HUES64 (cell line): ENCODE measurements around the gene MAST4.

ENCODE experiments used
- H3K27ac ChIP-seq: 2 replicates; pipeline ENCODE4 v1.7.0; 2013; ENCODE audit warnings: low read depth, low read length, inconsistent platforms
- H3K27me3 ChIP-seq: 2 replicates; pipeline ENCODE4 v1.6.1; 2013; ENCODE audit warnings: mild to moderate bottlenecking, low read length; ENCODE audit not compliant: insufficient read depth
- H3K36me3 ChIP-seq: 2 replicates; pipeline ENCODE4 v1.6.1; 2013; ENCODE audit warnings: mild to moderate bottlenecking, low read length; ENCODE audit not compliant: insufficient read depth
- H3K4me1 ChIP-seq: 2 replicates; pipeline ENCODE4 v1.6.1; 2013; ENCODE audit warnings: mild to moderate bottlenecking, low read length, moderate library complexity; ENCODE audit not compliant: insufficient read depth
- H3K4me3 ChIP-seq: 2 replicates; pipeline ENCODE4 v1.5.1; 2013; ENCODE audit warnings: mild to moderate bottlenecking, low read length, moderate library complexity
- H3K9ac ChIP-seq: 2 replicates; pipeline ENCODE4 v1.6.1; 2013; ENCODE audit warnings: mild to moderate bottlenecking, low read depth, low read length
- H3K9me3 ChIP-seq: 2 replicates; pipeline ENCODE4 v1.6.1; 2013; ENCODE audit warnings: low read depth, low read length; ENCODE audit not compliant: insufficient read depth
- WGBS: fragments of 150-250, 120-280 bp; methylation state at CpG from one replicate; pipeline ENCODE4 v1.1.7; 2013; ENCODE audit warnings: missing lambda C conversion rate; 5-methylcytosine and 5-hydroxymethylcytosine counted together

The MAST4 gene

DNA sequence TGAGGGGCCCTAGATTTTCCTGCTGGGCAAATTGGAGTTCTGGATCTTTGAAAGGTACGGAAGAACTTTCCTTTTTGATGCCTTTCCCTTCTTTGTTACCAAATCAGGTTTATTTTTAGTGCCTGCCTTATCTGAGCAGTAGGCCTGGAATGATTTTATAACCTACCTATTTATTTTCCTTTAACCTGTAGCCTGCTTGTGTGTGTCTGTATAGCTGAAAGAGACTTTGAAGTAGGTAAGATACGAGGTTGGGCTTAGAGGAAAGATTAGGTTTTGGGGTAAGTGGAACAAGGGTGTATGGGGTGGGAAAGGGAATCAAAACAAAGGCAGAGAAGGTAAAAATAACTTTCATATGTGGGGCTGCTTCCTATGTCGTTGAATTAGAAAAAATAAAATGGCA, 389.2 kb downstream of the MAST4 start:
- no peak overlapping the region for H3K9ac ChIP-seq
- H3K9me3 ChIP-seq, result no peaks in the 10 kb centered on the region
- no peak overlapping the region for H3K27ac ChIP-seq
- no peaks in the 10 kb centered on the region for H3K36me3 ChIP-seq
- no peak overlapping the region for H3K4me3 ChIP-seq
- WGBS, result 88% methylated on average over 3 of the region's 3 CpGs
- peaks cover 12% of the 10 kb centered on the region for H3K4me1 ChIP-seq
- no peaks in the 10 kb centered on the region for H3K27me3 ChIP-seq

DNA sequence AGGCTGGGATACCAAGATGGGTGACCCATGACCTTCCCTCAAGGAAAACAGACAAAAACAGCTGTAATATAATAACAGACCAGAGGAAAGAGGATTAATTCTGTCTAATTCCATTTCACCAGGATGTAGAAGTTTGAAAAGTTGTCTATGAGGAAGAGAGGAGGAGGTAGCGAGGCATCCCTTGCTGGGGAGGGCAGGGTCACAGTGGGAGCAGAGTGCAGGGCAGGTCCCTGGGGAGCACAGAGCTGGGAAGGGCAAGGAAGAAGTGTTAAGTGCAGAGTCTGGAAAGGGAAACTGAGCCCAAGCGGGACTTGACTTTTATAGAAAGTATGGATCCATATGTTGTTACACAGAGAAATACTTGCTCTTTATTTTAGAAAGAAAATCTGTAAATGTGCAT, 389.8 kb downstream of the MAST4 start:
- H3K9me3 ChIP-seq, result no peaks in the 10 kb centered on the region
- H3K27me3 ChIP-seq, result no peaks in the 10 kb centered on the region
- H3K9ac ChIP-seq, result no peak overlapping the region
- no peak overlapping the region for H3K27ac ChIP-seq
- H3K4me3 ChIP-seq, result no peak overlapping the region
- WGBS, result 98% methylated on average over 2 of the region's 2 CpGs
- peaks cover 12% of the 10 kb centered on the region for H3K4me1 ChIP-seq
- no peaks in the 10 kb centered on the region for H3K36me3 ChIP-seq

DNA sequence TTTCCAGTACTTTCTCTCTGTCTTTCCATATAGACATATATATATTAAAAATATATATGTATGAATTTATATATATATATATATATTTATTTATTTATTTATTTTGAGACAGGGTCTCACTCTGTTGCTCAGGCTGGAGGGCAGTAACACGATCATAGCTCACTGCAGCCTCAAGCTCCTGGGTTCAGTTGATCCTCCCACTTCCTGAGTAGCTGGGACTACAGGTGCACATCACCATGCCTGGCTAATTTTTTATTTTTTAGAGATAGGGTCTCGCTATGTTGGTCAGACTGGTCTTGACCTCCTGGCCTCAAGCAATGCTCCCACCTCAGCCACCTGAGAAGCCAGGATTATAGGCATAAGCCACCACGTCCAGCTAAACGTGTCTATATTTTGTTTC, 390.3 kb downstream of the MAST4 start:
- H3K9ac ChIP-seq, result no peak overlapping the region
- H3K27me3 ChIP-seq, result no peaks in the 10 kb centered on the region
- H3K4me3 ChIP-seq, result no peak overlapping the region
- no peaks in the 10 kb centered on the region for H3K36me3 ChIP-seq
- H3K27ac ChIP-seq, result no peak overlapping the region
- H3K9me3 ChIP-seq, result no peaks in the 10 kb centered on the region
- 95% methylated on average over 3 of the region's 4 CpGs for WGBS
- H3K4me1 ChIP-seq, result peaks cover 12% of the 10 kb centered on the region

DNA sequence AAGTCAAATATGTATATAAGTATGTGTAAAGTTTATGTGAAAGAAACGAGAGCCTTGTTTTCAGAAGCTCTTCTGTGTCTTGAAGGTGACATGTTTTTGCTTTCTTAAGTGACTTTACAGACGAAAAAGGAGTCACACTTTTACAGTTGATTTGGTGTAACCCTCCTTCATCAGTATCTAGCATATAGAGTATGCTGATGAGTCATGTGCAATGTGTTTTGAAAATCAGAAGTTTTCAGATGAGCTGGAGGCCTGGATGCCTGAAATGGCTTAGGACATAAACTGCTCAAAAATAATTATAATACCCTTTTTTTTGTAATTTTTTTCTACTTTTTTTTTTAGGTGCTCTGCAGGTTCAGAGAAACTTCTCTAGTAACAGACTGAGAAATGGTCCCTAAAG, 390.9 kb downstream of the MAST4 start:
- Histone ChIP-seq H3K4me3 (no peak overlapping the region), H3K9ac (no peak overlapping the region), H3K27me3 (no peaks in the 10 kb centered on the region), H3K9me3 (no peaks in the 10 kb centered on the region), H3K4me1 (peaks cover 12% of the 10 kb centered on the region), H3K27ac (no peak overlapping the region), H3K36me3 (no peaks in the 10 kb centered on the region)
- 86% methylated on average over 2 of the region's 2 CpGs for WGBS

DNA sequence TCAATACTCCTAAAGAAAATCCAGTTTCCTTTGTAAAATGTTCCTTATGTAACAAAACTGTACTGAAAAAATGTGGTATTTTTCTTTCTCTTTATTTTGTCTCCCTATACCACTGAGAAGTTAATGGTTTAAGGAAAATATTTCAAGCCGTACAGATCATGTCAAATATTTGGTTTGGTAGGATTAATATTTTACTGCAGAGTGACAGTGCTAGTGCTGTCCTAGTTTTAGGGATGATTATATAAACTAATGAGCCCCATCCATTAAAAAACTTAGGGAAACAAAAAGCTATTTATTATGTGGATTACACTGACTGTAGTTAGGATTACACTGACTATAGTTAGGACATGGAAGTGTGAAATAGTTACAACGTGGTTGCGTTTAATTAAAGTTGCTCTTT, 391.3 kb downstream of the MAST4 start:
- no peak overlapping the region for H3K9ac ChIP-seq
- H3K27me3 ChIP-seq, result no peaks in the 10 kb centered on the region
- 88% methylated on average over 3 of the region's 3 CpGs for WGBS
- no peaks in the 10 kb centered on the region for H3K36me3 ChIP-seq
- H3K4me3 ChIP-seq, result no peak overlapping the region
- no peak overlapping the region for H3K27ac ChIP-seq
- H3K4me1 ChIP-seq, result peaks cover 12% of the 10 kb centered on the region
- no peaks in the 10 kb centered on the region for H3K9me3 ChIP-seq

DNA sequence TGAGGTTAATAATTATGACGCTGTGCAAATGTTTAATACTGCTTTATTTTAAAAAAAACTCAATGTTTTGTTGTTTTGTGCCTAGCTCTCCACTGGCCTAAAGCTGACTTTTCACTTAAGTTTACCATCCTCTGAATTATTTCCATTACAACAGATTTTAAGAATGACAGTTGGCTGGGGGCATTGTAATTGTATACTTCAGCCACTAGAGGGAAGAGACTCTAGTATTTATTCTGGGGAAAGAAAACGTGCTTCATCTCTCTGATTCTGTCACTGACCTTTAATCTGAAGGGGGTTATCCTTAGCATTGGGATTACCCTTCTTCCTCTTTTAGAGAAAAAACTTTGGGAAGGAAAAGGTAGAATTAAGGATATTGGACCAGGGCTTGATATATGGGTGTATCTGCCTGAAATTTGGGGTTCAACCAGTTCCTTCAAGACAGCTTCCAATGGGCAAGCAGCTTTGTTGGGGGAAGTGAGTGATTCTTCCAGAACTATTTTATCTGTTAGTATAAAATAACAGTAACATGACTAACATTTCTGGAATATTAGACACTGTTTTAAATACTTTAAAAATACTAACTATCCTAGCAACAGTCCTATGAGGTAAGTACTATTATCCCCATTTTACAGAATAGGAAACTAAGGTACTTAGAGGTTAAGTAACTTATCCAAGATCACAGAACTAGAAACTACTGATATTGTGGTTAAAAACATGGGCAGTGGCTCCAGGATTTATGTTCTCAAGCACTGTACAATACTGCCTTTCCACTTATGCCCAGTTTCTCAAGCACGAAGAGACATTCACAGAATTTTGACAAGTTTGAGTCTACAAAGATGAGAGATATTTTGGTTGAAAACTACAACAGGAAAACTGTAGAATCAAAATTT, 392.0 kb downstream of the MAST4 start:
- H3K9me3 ChIP-seq, result no peaks in the 10 kb centered on the region
- H3K9ac ChIP-seq, result no peak overlapping the region
- peaks cover 12% of the 10 kb centered on the region for H3K4me1 ChIP-seq
- WGBS, result 58% methylated on average over 3 of the region's 3 CpGs
- H3K36me3 ChIP-seq, result no peaks in the 10 kb centered on the region
- H3K4me3 ChIP-seq, result no peak overlapping the region
- H3K27ac ChIP-seq, result no peak overlapping the region
- H3K27me3 ChIP-seq, result no peaks in the 10 kb centered on the region

DNA sequence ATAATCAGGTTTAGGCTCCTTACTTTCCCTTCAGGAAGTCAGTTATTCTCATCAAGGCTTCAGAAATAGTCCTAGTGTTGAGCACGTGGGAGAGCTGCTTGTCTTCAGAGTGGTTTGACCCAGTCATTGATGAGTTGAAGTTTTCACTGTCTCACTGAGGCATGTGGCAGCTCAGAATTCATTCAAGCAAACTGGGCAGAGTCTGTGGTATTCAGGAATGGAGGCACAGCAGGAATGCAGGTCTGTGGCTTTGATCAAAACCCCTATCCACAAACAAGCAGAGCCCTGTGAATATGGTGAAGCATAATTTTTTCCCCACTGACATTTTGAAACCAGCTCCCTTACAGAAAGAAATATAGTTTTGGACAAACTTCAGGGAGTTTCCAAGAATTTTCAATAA, 393.1 kb downstream of the MAST4 start:
- no peak overlapping the region for H3K4me3 ChIP-seq
- H3K9me3 ChIP-seq, result no peaks in the 10 kb centered on the region
- no peak overlapping the region for H3K27ac ChIP-seq
- H3K36me3 ChIP-seq, result no peaks in the 10 kb centered on the region
- 0% methylated on average over 1 of the region's 1 CpG for WGBS
- H3K4me1 ChIP-seq, result peaks cover 12% of the 10 kb centered on the region
- H3K9ac ChIP-seq, result no peak overlapping the region
- H3K27me3 ChIP-seq, result no peaks in the 10 kb centered on the region

DNA sequence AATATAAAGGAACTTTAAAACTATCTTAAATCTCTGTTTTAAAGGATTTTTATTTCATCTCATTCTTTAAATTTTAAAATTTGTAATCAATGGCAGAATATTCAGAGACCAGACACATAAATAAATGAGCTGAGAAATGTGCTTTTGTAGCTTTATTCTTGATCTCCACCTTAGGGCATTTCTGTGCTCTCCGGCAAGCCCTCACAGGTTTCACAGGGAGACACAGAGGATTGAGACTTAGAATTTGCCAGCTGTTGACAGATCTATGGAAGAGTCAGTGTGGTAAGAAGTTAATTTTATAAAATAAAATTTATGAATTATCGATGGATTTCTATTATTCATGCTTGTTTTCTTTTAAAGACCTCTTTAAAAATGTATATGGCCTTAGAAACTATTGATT, 393.6 kb downstream of the MAST4 start:
- 77% methylated on average over 1 of the region's 2 CpGs for WGBS
- Histone ChIP-seq H3K36me3 (no peaks in the 10 kb centered on the region), H3K4me1 (peaks cover 12% of the 10 kb centered on the region), H3K9me3 (no peaks in the 10 kb centered on the region), H3K9ac (no peak overlapping the region), H3K27me3 (no peaks in the 10 kb centered on the region), H3K27ac (no peak overlapping the region), H3K4me3 (no peak overlapping the region)

DNA sequence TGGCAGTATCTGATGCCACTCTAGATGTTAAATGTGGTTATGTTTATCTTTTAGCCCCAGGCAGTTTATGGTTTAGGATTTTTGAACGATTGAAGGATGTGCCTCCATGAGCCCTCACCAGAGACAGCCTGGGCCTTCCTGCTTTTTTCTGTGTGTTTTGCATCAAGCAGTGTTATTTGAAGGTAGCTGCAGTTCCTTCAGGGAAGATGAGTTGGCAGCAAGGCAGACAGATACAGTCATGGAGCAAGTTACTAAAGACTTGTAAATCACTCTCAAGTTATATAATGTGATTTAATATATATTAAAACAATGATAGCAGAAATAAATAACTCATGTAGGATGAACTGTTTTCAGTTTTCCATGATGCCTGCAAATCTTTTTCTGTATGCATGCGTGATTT, 395.6 kb downstream of the MAST4 start:
- Histone ChIP-seq H3K27me3 (no peaks in the 10 kb centered on the region), H3K9ac (no peak overlapping the region), H3K36me3 (no peaks in the 10 kb centered on the region), H3K27ac (no peak overlapping the region), H3K4me1 (peaks cover 12% of the 10 kb centered on the region), H3K9me3 (no peaks in the 10 kb centered on the region), H3K4me3 (no peak overlapping the region)
- WGBS, result 25% methylated on average over 2 of the region's 2 CpGs

DNA sequence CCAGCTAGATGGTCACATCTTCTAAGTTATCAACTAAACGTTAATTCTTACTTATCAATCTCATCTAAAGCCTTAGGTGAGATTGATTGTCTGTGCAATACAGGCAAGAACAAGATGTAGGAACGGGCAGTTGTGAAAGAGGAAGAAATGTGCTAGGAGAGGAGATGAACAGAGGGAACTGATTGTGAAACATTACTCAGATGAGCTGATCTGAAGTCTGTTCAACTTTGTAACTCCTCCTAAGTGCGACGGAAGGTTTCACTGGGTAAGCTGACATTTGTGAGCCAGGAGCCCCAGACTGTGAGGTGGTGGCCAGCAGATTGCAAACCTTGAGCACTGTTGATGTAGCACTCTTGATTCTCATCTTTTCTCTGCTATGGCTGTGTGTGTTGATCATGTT, 396.4 kb downstream of the MAST4 start:
- H3K4me1 ChIP-seq, result peaks cover 12% of the 10 kb centered on the region
- 90% methylated on average over 4 of the region's 4 CpGs for WGBS
- H3K4me3 ChIP-seq, result no peak overlapping the region
- H3K9ac ChIP-seq, result no peak overlapping the region
- no peaks in the 10 kb centered on the region for H3K27me3 ChIP-seq
- no peaks in the 10 kb centered on the region for H3K9me3 ChIP-seq
- H3K36me3 ChIP-seq, result no peaks in the 10 kb centered on the region
- H3K27ac ChIP-seq, result no peak overlapping the region

DNA sequence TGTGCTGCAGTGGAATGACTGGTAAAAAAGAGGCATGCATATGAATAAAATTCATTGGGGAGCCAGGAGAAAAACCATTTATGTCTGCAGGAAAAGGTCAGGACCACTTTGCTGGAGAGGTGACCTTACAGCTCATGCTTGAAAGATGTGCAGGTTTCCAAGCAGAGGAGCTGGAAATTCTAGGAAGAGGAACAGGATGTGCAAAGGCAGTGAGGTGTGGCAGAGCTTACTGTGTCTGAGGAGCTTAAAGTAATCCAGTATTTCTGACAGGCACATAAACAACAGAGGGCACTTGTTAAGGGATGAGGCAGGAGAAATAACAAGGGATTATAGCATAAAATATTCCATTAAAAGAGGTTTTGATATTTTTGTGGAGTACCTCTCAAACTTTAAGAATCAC, 397.3 kb downstream of the MAST4 start:
- no peaks in the 10 kb centered on the region for H3K27me3 ChIP-seq
- peaks cover 12% of the 10 kb centered on the region for H3K4me1 ChIP-seq
- no peak overlapping the region for H3K27ac ChIP-seq
- no peak overlapping the region for H3K9ac ChIP-seq
- H3K9me3 ChIP-seq, result no peaks in the 10 kb centered on the region
- no peaks in the 10 kb centered on the region for H3K36me3 ChIP-seq
- no peak overlapping the region for H3K4me3 ChIP-seq

DNA sequence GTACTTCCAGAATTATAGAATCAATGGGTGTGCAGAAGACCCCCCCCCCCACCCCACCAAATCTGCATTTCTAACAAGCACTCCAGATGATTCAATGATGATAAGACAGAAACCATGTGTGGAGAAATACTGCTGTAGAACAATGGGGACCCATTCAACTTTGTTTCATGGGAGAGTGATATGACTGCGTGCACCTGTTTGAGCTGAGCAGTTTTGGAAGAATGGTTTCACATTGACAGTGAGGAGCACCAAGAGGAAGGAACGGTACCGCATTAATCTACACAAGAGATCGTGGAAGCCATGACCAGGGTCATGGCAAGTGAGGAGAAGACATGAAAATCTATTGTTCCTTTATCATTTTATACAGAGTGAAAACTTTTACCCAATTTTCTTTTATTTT, 397.7 kb downstream of the MAST4 start:
- Histone ChIP-seq H3K36me3 (no peaks in the 10 kb centered on the region), H3K9ac (no peak overlapping the region), H3K4me1 (peaks cover 8% of the 10 kb centered on the region), H3K27me3 (no peaks in the 10 kb centered on the region), H3K27ac (no peak overlapping the region), H3K9me3 (no peaks in the 10 kb centered on the region), H3K4me3 (no peak overlapping the region)
- WGBS, result 96% methylated on average over 4 of the region's 4 CpGs
